Skeletal muscle tissue (tissue), 4 donors: Measurements from ENCODE around the gene ZNF263. TPM values are rescaled to one million over a fixed set of nuclear protein-coding genes. Genes with fewer than 3 reads are reported as not detected.

Experiments used
- H3K27ac ChIP-seq: one replicate; pipeline ENCODE4 v1.7.0; 2013; ENCODE audit warnings: mild to moderate bottlenecking, low read depth, low read length, inconsistent platforms
- H3K27me3 ChIP-seq, 3 donors: one replicate each; pipeline ENCODE4 v1.7.0; 2013; ENCODE audit warnings: low read length in 3 of 3; ENCODE audit not compliant: control insufficient read depth in 3 of 3, insufficient read depth in 3 of 3
- H3K36me3 ChIP-seq, 3 donors: one replicate each; pipeline ENCODE4 v1.7.0; 2013; ENCODE audit warnings: low read length in 3 of 3; ENCODE audit not compliant: control insufficient read depth in 3 of 3, insufficient read depth in 3 of 3
- H3K4me1 ChIP-seq, 3 donors: one replicate each; pipeline ENCODE4 v1.7.0; 2013; ENCODE audit warnings: low read length in 3 of 3, mild to moderate bottlenecking in 3 of 3; ENCODE audit not compliant: control insufficient read depth in 3 of 3, insufficient read depth in 3 of 3
- H3K4me3 ChIP-seq, 3 donors: one replicate each; pipeline ENCODE4 v1.7.0; 2013; ENCODE audit warnings: low read length in 3 of 3
- H3K9ac ChIP-seq, 3 donors: one replicate each; pipeline ENCODE4 v1.7.0; 2013; ENCODE audit warnings: low read length in 3 of 3, mild to moderate bottlenecking in 3 of 3, moderate library complexity in 2 of 3, low read depth in 1 of 3
- H3K9me3 ChIP-seq, 3 donors: one replicate each; pipeline ENCODE4 v1.7.0; 2013; ENCODE audit warnings: low read length in 3 of 3; ENCODE audit not compliant: control insufficient read depth in 3 of 3
- total RNA-seq: library from RNA; depleted of rRNA; stranded (reverse); fragments of >200 nt; gene quantifications from one replicate; pipeline ENCODE4 v1.2.3, GENCODE V29; 2014
- donor health status: Osteomylitis.

The ZNF263 gene
- 30.8 TPM for total RNA-seq

- Histone ChIP-seq H3K27me3 (no peaks in the 10 kb centered on the region), H3K9me3 (peaks cover 0 to 2% (median 0%) of the 10 kb centered on the region in 3 donors), H3K4me1 (peaks cover 17 to 35% (median 25%) of the 10 kb centered on the region in 3 donors), H3K36me3 (peaks cover 22 to 25% (median 23%) of the 10 kb centered on the region in 3 donors), H3K27ac (peak within 1 kb of the TSS; percentile 100), H3K4me3 (peak within 1 kb of the TSS; percentile 93 to 99 (median 94)), H3K9ac (peak within 1 kb of the TSS; percentile 96 to 99 (median 99))
These were observed at the start of gene ZNF263 for GRCh38 chr16:3282730-3283542. Gene ZNF263, plus strand, starts transcription at chr16:3283491. Its CDS starts 328 bp downstream, at chr16:3283819.

GRCh38 chr16:3234543-3234856 lies 48.8 kb upstream of the ZNF263 start:
- H3K27me3 ChIP-seq = no peaks in the 10 kb centered on the region
- H3K9ac ChIP-seq = peak overlapping the region; percentile 92 to 95 (median 94)
- H3K27ac ChIP-seq = peak overlapping the region; percentile 90
- peaks cover 30 to 40% (median 39%) of the 10 kb centered on the region in 3 donors for H3K36me3 ChIP-seq
- peaks cover 0 to 8% (median 3%) of the 10 kb centered on the region in 3 donors for H3K9me3 ChIP-seq
- peaks cover 11 to 15% (median 11%) of the 10 kb centered on the region in 3 donors for H3K4me1 ChIP-seq
- peak overlapping the region; percentile 100 for H3K4me3 ChIP-seq

GRCh38 chr16:3234857-3235561 lies 48.3 kb upstream of the ZNF263 start, which contains the start of gene ZNF200:
Gene ZNF200, minus strand, starts transcription at chr16:3235158. Its CDS starts 1,403 bp downstream, at chr16:3233755.
- H3K9me3 ChIP-seq = peaks cover 0 to 8% (median 3%) of the 10 kb centered on the region in 3 donors
- H3K27ac ChIP-seq = peak within 1 kb of the TSS; percentile 90
- peaks cover 11 to 15% (median 11%) of the 10 kb centered on the region in 3 donors for H3K4me1 ChIP-seq
- peak within 1 kb of the TSS; percentile 100 for H3K4me3 ChIP-seq
- peaks cover 27 to 35% (median 34%) of the 10 kb centered on the region in 3 donors for H3K36me3 ChIP-seq
- peak within 1 kb of the TSS; percentile 92 to 95 (median 94) for H3K9ac ChIP-seq
- no peaks in the 10 kb centered on the region for H3K27me3 ChIP-seq

- Histone ChIP-seq H3K9me3 (peaks cover 0 to 5% (median 3%) of the 10 kb centered on the region in 3 donors), H3K9ac (no peak overlapping the region), H3K4me1 (peaks cover 11 to 15% (median 11%) of the 10 kb centered on the region in 3 donors), H3K27me3 (no peaks in the 10 kb centered on the region), H3K36me3 (peaks cover 16 to 25% (median 24%) of the 10 kb centered on the region in 3 donors), H3K4me3 (peak overlapping the region in 1 of 3 donors; percentile 20), H3K27ac (no peak overlapping the region)
These were observed 47.2 kb upstream of the ZNF263 start for GRCh38 chr16:3235856-3236669.

- no peak overlapping the region for H3K4me3 ChIP-seq
- no peaks in the 10 kb centered on the region for H3K36me3 ChIP-seq
- H3K4me1 ChIP-seq = no peaks in the 10 kb centered on the region
- H3K9ac ChIP-seq = no peak overlapping the region
- peaks cover 0 to 4% (median 0%) of the 10 kb centered on the region in 3 donors for H3K27me3 ChIP-seq
- no peaks in the 10 kb centered on the region for H3K9me3 ChIP-seq
- H3K27ac ChIP-seq = no peak overlapping the region
These were observed 41.5 kb upstream of the ZNF263 start for GRCh38 chr16:3241761-3242160.

- H3K27ac ChIP-seq = no peak overlapping the region
- H3K4me3 ChIP-seq = no peak overlapping the region
These were observed 40.6 kb upstream of the ZNF263 start for GRCh38 chr16:3242709-3243108.

GRCh38 chr16:3243882-3244281 lies 39.4 kb upstream of the ZNF263 start:
- Histone ChIP-seq H3K4me3 (no peak overlapping the region), H3K9me3 (no peaks in the 10 kb centered on the region), H3K4me1 (no peaks in the 10 kb centered on the region), H3K27ac (no peak overlapping the region), H3K36me3 (no peaks in the 10 kb centered on the region), H3K9ac (no peak overlapping the region), H3K27me3 (peaks cover 0 to 4% (median 0%) of the 10 kb centered on the region in 3 donors)

More at GRCh38 chr16:3242709-3243108, 40.6 kb upstream of the ZNF263 start:
- H3K36me3 ChIP-seq = no peaks in the 10 kb centered on the region
- H3K4me1 ChIP-seq = no peaks in the 10 kb centered on the region
- no peak overlapping the region for H3K9ac ChIP-seq
- H3K27me3 ChIP-seq = peaks cover 0 to 4% (median 0%) of the 10 kb centered on the region in 3 donors
- H3K9me3 ChIP-seq = no peaks in the 10 kb centered on the region

- Histone ChIP-seq H3K4me3 (no peak overlapping the region), H3K27me3 (peaks cover 0 to 4% (median 0%) of the 10 kb centered on the region in 3 donors), H3K27ac (no peak overlapping the region), H3K36me3 (no peaks in the 10 kb centered on the region), H3K9me3 (no peaks in the 10 kb centered on the region), H3K9ac (no peak overlapping the region), H3K4me1 (no peaks in the 10 kb centered on the region)
These were observed 37.3 kb upstream of the ZNF263 start for GRCh38 chr16:3246002-3246401.

- Histone ChIP-seq H3K9me3 (no peaks in the 10 kb centered on the region), H3K4me3 (no peak overlapping the region), H3K36me3 (no peaks in the 10 kb centered on the region), H3K27me3 (peaks cover 0 to 4% (median 0%) of the 10 kb centered on the region in 3 donors), H3K9ac (no peak overlapping the region), H3K4me1 (no peaks in the 10 kb centered on the region), H3K27ac (no peak overlapping the region)
These were observed 36.4 kb upstream of the ZNF263 start for GRCh38 chr16:3246876-3247275.
